HepG2 (cell line): ENCODE results near the gene CKLF. TPM values are rescaled to one million over a fixed set of nuclear protein-coding genes. Genes with fewer than 3 reads are reported as not detected.

Experiments used
- ATRX ChIP-seq: sonication (generic); formaldehyde crosslinking; IDR thresholded peaks from 2 replicates; pipeline ENCODE4 v1.4.0; 2020; ENCODE audit warnings: missing genetic modification reagents, borderline replicate concordance
- BATF2 ChIP-seq: sonication (generic); formaldehyde crosslinking; IDR thresholded peaks from 2 replicates; pipeline ENCODE4 v1.8.0; 2022; ENCODE audit warnings: mild to moderate bottlenecking, missing genetic modification reagents, moderate library complexity
- BHLHE40 ChIP-seq: IDR thresholded peaks from 2 replicates; pipeline ENCODE4 v1.6.1; 2011; ENCODE audit warnings: low read length, improper control_type of control experiment
- DPF2 ChIP-seq: sonication (generic); formaldehyde crosslinking; IDR thresholded peaks from 2 replicates; pipeline ENCODE4 v1.4.0; 2020; ENCODE audit warnings: mild to moderate bottlenecking, low read depth, missing genetic modification reagents, borderline replicate concordance
- ELF3 ChIP-seq: IDR thresholded peaks from 2 replicates; pipeline ENCODE4 v1.6.1; 2016; ENCODE audit warnings: missing genetic modification reagents, missing compliant biosample characterization
- FIP1L1 ChIP-seq: fragments of 200-400 bp; formaldehyde crosslinking; IDR thresholded peaks from 2 replicates; pipeline ENCODE4 v1.6.1; 2018; ENCODE audit warnings: low read depth, mild to moderate bottlenecking, low read length, moderate library complexity, borderline replicate concordance; ENCODE audit not compliant: insufficient read depth
- GATA4 ChIP-seq: sonication (generic); IDR thresholded peaks from 2 replicates; pipeline ENCODE4 v1.6.1; 2016; ENCODE audit warnings: antibody characterized with exemption, low read depth, borderline replicate concordance
- HMGA1 ChIP-seq: sonication (generic); formaldehyde crosslinking; conservative IDR thresholded peaks from 2 replicates; pipeline ENCODE4 v1.4.0; 2020; ENCODE audit warnings: missing genetic modification reagents
- IKZF4 ChIP-seq: sonication (generic); formaldehyde crosslinking; IDR thresholded peaks from 2 replicates; pipeline ENCODE4 v1.5.1; 2020; ENCODE audit warnings: borderline replicate concordance, mild to moderate bottlenecking, low read depth, missing genetic modification reagents; ENCODE audit errors: not compliant biosample characterization
- MEF2D ChIP-seq: sonication (generic); formaldehyde crosslinking; IDR thresholded peaks from 2 replicates; pipeline ENCODE4 v1.5.1; 2020; ENCODE audit warnings: mild to moderate bottlenecking, missing genetic modification reagents
- MYC ChIP-seq: sonication (generic); formaldehyde crosslinking; IDR thresholded peaks from 2 replicates; pipeline ENCODE4 v1.9.0; 2021; ENCODE audit warnings: missing genetic modification reagents, borderline replicate concordance
- NBN ChIP-seq: fragments of 450-650 bp; conservative IDR thresholded peaks from 2 replicates; pipeline ENCODE4 v1.6.1; 2017
- NR2F1 ChIP-seq, 2 experiments: fragments of 450-650 bp in 1 of 2; formaldehyde crosslinking in 1 of 2; IDR thresholded peaks; 2 replicates each; pipeline versions ENCODE4 v1.5.0 to v1.6.1; 2016 to 2020; ENCODE audit warnings: mild to moderate bottlenecking in 1 of 2, missing compliant biosample characterization in 1 of 2, missing genetic modification reagents in 1 of 2, moderate library complexity in 1 of 2
- POLR2A ChIP-seq, 2 experiments: IDR thresholded peaks; 2 replicates each; pipeline ENCODE4 v1.6.1; 2011; ENCODE audit warnings: low read depth in 2 of 2, low read length in 2 of 2, mild to moderate bottlenecking in 1 of 2, moderate library complexity in 1 of 2; ENCODE audit not compliant: insufficient read depth in 1 of 2
- RBM39 ChIP-seq: fragments of 200-400 bp; formaldehyde crosslinking; IDR thresholded peaks from one replicate; pipeline ENCODE4 v1.6.1; 2018; ENCODE audit warnings: antibody characterized with exemption, mild to moderate bottlenecking, low read depth, low read length; ENCODE audit not compliant: poor library complexity, severe bottlenecking
- TOE1 ChIP-seq: sonication (generic); formaldehyde crosslinking; IDR thresholded peaks from 2 replicates; pipeline ENCODE4 v1.4.0; 2020; ENCODE audit warnings: mild to moderate bottlenecking, missing genetic modification reagents
- TRIM24 ChIP-seq: sonication (generic); formaldehyde crosslinking; IDR thresholded peaks from 2 replicates; pipeline ENCODE4 v1.8.0; 2022; ENCODE audit warnings: mild to moderate bottlenecking, missing genetic modification reagents
- ZIK1 ChIP-seq: sonication (generic); formaldehyde crosslinking; IDR thresholded peaks from 2 replicates; pipeline ENCODE4 v1.5.0; 2020; ENCODE audit warnings: mild to moderate bottlenecking, low read depth, missing genetic modification reagents, borderline replicate concordance
- ZNF124 ChIP-seq: sonication (generic); formaldehyde crosslinking; IDR thresholded peaks from 2 replicates; pipeline ENCODE4 v1.4.0; 2020; ENCODE audit warnings: missing genetic modification reagents
- ZNF160 ChIP-seq: sonication (generic); formaldehyde crosslinking; IDR thresholded peaks from 2 replicates; pipeline ENCODE4 v1.8.0; 2022; ENCODE audit warnings: mild to moderate bottlenecking, inconsistent platforms, missing genetic modification reagents
- ZNF230 ChIP-seq: sonication (generic); formaldehyde crosslinking; IDR thresholded peaks from 2 replicates; pipeline ENCODE4 v1.4.0; 2020; ENCODE audit warnings: mild to moderate bottlenecking, missing genetic modification reagents
- ZNF879 ChIP-seq: sonication (generic); formaldehyde crosslinking; IDR thresholded peaks from 2 replicates; pipeline ENCODE4 v1.8.1; 2023; ENCODE audit warnings: missing genetic modification reagents
- polyA plus RNA-seq, 8 experiments: library from polyadenylated mRNA; depleted of rRNA in 3 of 8; stranded (reverse) in 7 of 8; unstranded in 1 of 8; fragments of >200 nt; fragmentation: Illumina TruSeq in 4 of 8; extraction: Trizol in 4 of 8; gene quantifications; 2 replicates each; pipeline versions ENCODE4 v1.2.1 to v1.2.3, GENCODE V29; 2011 to 2016; ENCODE audit warnings: low read depth in 4 of 8, missing spikeins in 1 of 8, mixed read lengths in 1 of 8; ENCODE audit not compliant: insufficient read depth in 1 of 8
- total RNA-seq, 5 experiments: library from RNA; depleted of rRNA; stranded (reverse); fragments of >200 nt; fragmentation: Illumina TruSeq; extraction: Trizol; gene quantifications; 2 replicates each; pipeline ENCODE4 v1.2.3, GENCODE V29; 2016; ENCODE audit warnings: low read depth in 1 of 5
- TF ChIP-seq, protein P1 (sequence below): IDR thresholded peaks from 2 replicates; pipeline ENCODE4 v1.6.1; 2012; ENCODE audit warnings: low read depth, low read length, improper control_type of control experiment
- TF ChIP-seq, protein P2 (sequence below): sonication (generic); formaldehyde crosslinking; IDR thresholded peaks from 2 replicates; pipeline ENCODE4 v1.4.0; 2020; ENCODE audit warnings: low read depth, missing genetic modification reagents

The CKLF gene
- total and polyA plus RNA-seq, 2 of the 13 experiments (the other 11 are each of a cell fraction or from before 2014, with no cell fraction given), result 120 to 167 TPM

GRCh38 chr16:66603537-66604375 lies 51.4 kb downstream of the CKLF start (continued):
- TF ChIP-seq ELF3 (CRISPR knock-in tag), result no peak
- TF ChIP-seq, protein P1, sequence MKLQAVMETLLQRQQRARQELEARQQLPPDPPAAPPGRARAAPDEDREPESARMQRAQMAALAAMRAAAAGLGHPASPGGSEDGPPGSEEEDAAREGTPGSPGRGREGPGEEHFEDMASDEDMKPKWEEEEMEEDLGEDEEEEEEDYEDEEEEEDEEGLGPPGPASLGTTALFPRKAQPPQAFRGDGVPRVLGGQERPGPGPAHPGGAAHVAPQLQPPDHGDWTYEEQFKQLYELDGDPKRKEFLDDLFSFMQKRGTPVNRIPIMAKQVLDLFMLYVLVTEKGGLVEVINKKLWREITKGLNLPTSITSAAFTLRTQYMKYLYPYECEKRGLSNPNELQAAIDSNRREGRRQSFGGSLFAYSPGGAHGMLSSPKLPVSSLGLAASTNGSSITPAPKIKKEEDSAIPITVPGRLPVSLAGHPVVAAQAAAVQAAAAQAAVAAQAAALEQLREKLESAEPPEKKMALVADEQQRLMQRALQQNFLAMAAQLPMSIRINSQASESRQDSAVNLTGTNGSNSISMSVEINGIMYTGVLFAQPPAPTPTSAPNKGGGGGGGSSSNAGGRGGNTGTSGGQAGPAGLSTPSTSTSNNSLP, result no peak
- TF ChIP-seq GATA4, result 0 out of 2 replicates have a peak, but pooled peaks have one; percentile 24
- TF ChIP-seq ZNF160, result 0 out of 2 replicates have a peak, but pooled peaks have one; percentile 23
- TF ChIP-seq ZIK1 (CRISPR knock-in tag), result no peak
- 0 out of 2 replicates have a peak, but pooled peaks have one; percentile 60 for TF ChIP-seq ZNF879 (CRISPR knock-in tag)
- no peak for TF ChIP-seq NBN
- no peak for TF ChIP-seq ZNF124 (CRISPR knock-in tag)
- TF ChIP-seq TOE1 (CRISPR knock-in tag), result no peak
- TF ChIP-seq TRIM24 (CRISPR knock-in tag), result no peak
- TF ChIP-seq NR2F1 (CRISPR knock-in tag; IDR thresholded peaks at IDR 0.05), result 0 out of 4 replicates have a peak, but pooled peaks of 1 of the 2 experiments have one; percentile 10
- no peak for TF ChIP-seq HMGA1
- peak; percentile 57 for TF ChIP-seq RBM39
- TF ChIP-seq DPF2, result peak; percentile 27; the same call in 1 of the 2 replicates
- TF ChIP-seq MEF2D (CRISPR knock-in tag), result 0 out of 2 replicates have a peak, but pooled peaks have one; percentile 15
- TF ChIP-seq IKZF4 (CRISPR knock-in tag), result peak; percentile 74
- 0 out of 2 replicates have a peak, but pooled peaks have one; percentile 17 for TF ChIP-seq BHLHE40
- TF ChIP-seq MYC, result peak; percentile 76; the same call in 1 of the 2 replicates
- TF ChIP-seq, protein P2, sequence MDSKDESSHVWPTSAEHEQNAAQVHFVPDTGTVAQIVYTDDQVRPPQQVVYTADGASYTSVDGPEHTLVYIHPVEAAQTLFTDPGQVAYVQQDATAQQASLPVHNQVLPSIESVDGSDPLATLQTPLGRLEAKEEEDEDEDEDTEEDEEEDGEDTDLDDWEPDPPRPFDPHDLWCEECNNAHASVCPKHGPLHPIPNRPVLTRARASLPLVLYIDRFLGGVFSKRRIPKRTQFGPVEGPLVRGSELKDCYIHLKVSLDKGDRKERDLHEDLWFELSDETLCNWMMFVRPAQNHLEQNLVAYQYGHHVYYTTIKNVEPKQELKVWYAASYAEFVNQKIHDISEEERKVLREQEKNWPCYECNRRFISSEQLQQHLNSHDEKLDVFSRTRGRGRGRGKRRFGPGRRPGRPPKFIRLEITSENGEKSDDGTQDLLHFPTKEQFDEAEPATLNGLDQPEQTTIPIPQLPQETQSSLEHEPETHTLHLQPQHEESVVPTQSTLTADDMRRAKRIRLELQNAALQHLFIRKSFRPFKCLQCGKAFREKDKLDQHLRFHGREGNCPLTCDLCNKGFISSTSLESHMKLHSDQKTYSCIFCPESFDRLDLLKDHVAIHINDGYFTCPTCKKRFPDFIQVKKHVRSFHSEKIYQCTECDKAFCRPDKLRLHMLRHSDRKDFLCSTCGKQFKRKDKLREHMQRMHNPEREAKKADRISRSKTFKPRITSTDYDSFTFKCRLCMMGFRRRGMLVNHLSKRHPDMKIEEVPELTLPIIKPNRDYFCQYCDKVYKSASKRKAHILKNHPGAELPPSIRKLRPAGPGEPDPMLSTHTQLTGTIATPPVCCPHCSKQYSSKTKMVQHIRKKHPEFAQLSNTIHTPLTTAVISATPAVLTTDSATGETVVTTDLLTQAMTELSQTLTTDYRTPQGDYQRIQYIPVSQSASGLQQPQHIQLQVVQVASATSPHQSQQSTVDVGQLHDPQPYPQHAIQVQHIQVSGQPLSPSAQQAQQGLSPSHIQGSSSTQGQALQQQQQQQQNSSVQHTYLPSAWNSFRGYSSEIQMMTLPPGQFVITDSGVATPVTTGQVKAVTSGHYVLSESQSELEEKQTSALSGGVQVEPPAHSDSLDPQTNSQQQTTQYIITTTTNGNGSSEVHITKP (CRISPR knock-in tag), result no peak
- TF ChIP-seq FIP1L1, result no peak
- no peak for TF ChIP-seq BATF2 (CRISPR knock-in tag)
- 0 out of 2 replicates have a peak, but pooled peaks have one; percentile 86 for TF ChIP-seq ZNF230 (CRISPR knock-in tag)
- TF ChIP-seq ATRX, result no peak
- TF ChIP-seq POLR2A (IDR thresholded peaks at IDR 0.05; ENCODE audit: insufficient read depth in 1 of 2, low read depth in 2 of 2, low read length in 2 of 2), result peak in 1 of 2 experiments; percentile 76; a peak in 3 of 4 replicates
